Peyer's patch (tissue), 4 donors: ENCODE measurements around the gene TFF1.
A peak's percentile ranks its signal among the peaks of the same experiment; 100 is the strongest.

Experiments used
- CTCF ChIP-seq, 6 experiments: fragments of 450-650 bp in 4 of 6; fragments of 200-600 bp in 2 of 6; sonication (generic) in 1 of 6; IDR thresholded peaks; one replicate each; pipeline ENCODE4 v1.5.1; 2017 to 2019; ENCODE audit warnings: antibody characterized with exemption in 6 of 6, mild to moderate bottlenecking in 3 of 6, moderate library complexity in 1 of 6
- POLR2A ChIP-seq, 2 donors: fragments of 450-650 bp; IDR thresholded peaks; one replicate each; pipeline ENCODE4 v1.5.1; 2017; ENCODE audit warnings: antibody characterized with exemption in 2 of 2, mild to moderate bottlenecking in 2 of 2, moderate library complexity in 2 of 2

- TF ChIP-seq CTCF (IDR thresholded peaks at IDR 0.05) (peak in 1 of 6 experiments; percentile 9), POLR2A (IDR thresholded peaks at IDR 0.05) (no peak)
Observed at GRCh38 chr21:42332557-42333317, 33.6 kb downstream of the TFF1 start.
